Uterus (tissue), 4 donors: ENCODE data around the gene RANBP9. TPM values are rescaled to one million over a fixed set of nuclear protein-coding genes. Genes with fewer than 3 reads are reported as not detected.

Experiments used
- DNase-seq, 2 donors: peaks; one replicate each; pipeline ENCODE4 v3.0.0-alpha.2; 2019 to 2020
- H3K27ac ChIP-seq, 2 donors: fragments of 200-600 bp; sonication (generic); 1 replicate in 1 of 2; 2 replicates in 1 of 2; pipeline ENCODE4 v1.5.1; 2016 to 2018
- H3K27me3 ChIP-seq, 2 donors: fragments of 200-600 bp; sonication (generic); one replicate each; pipeline ENCODE4 v1.5.1; 2018 to 2019; ENCODE audit warnings: control low read depth in 1 of 2
- H3K36me3 ChIP-seq, 2 donors: fragments of 200-600 bp; sonication (generic); one replicate each; pipeline ENCODE4 v1.5.1; 2019; ENCODE audit warnings: control low read depth in 1 of 2
- H3K4me1 ChIP-seq, 2 donors: fragments of 200-600 bp; sonication (generic); one replicate each; pipeline ENCODE4 v1.5.1; 2018 to 2019; ENCODE audit warnings: control low read depth in 1 of 2
- H3K4me3 ChIP-seq, 2 donors: fragments of 200-600 bp; sonication (generic); 1 replicate in 1 of 2; 2 replicates in 1 of 2; pipeline ENCODE4 v1.5.1; 2018 to 2019; ENCODE audit warnings: mild to moderate bottlenecking in 1 of 2
- H3K9me3 ChIP-seq, 2 donors: fragments of 200-600 bp; sonication (generic); one replicate each; pipeline ENCODE4 v1.5.1; 2019; ENCODE audit warnings: control low read depth in 1 of 2
- POLR2A ChIP-seq, 2 donors: fragments of 450-650 bp; IDR thresholded peaks; one replicate each; pipeline ENCODE4 v1.6.1; 2016; ENCODE audit warnings: antibody characterized with exemption in 2 of 2, mild to moderate bottlenecking in 1 of 2, moderate library complexity in 1 of 2
- intact Hi-C: fragments of 100-400 bp; cut with DNase I; formaldehyde crosslinking; loops from one replicate; pipeline ENCODE4 v1.15.1; 2023; ENCODE audit warnings: low total_unique reads
- total RNA-seq, 4 donors: library from RNA; depleted of rRNA in 3 of 4; stranded (reverse); fragments of >200 nt in 3 of 4; gene quantifications; one replicate each; pipeline versions ENCODE4 v1.1.0 to v1.2.4, GENCODE V29; 2014 to 2023
- TF ChIP-seq, protein P1 (sequence below), 4 experiments: fragments of 200-600 bp in 2 of 4; fragments of 450-650 bp in 2 of 4; sonication (generic) in 2 of 4; IDR thresholded peaks; one replicate each; pipeline ENCODE4 v1.5.1; 2016 to 2019; ENCODE audit warnings: antibody characterized with exemption in 4 of 4, mild to moderate bottlenecking in 2 of 4, moderate library complexity in 1 of 4
- donor health status: DM: yes; HTN: yes; CAD: no.

Gene RANBP9
- total RNA-seq, 4 donors from 2014 or later, result 22.6 to 49.0 (median 40.9) TPM

DNA sequence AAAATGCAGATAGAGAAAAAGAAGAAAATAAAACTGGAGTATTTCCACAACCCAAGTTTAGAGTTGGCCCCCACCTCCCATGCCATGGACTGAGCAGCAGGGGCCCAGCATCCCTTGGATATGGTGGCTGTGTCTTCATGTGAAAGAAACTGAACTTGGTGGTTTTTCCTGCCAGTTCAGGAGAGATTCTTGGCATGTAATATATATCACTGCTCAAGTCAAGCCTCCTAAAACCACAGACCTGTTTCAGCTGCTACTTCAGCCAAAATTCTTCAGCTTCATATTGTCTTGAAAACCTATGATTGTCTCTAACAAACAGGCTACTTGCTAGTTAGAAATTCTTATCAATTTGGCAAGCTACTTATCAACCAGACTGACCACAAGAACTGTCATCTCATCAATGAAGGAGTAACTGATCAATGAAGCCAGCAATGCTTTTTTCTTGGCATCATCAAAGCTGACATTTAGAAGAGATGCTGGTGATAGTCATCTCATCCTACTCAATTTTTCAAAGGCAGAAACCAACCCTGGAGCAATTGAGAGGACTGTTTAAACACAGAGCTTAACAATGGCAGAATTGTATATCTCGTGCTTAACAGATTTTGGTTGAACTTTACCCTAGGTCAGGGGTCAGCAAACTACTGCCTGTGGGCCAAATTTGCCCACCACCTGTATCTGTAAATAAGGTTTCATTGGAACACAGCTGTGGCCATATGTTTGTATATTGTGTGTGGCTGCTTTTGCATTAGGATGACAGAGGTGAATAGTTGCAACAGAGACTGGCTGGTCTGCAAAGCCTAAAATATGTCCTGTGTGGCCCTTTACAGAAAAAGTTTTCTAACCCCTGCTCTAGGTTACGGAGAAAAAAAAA is 106.9 kb downstream of the RANBP9 start:
- H3K9me3 ChIP-seq, result no peaks in the 10 kb centered on the region
- H3K27ac ChIP-seq, result no peak overlapping the region
- no peaks in the 10 kb centered on the region for H3K36me3 ChIP-seq
- no peak overlapping the region for H3K4me3 ChIP-seq
- H3K27me3 ChIP-seq, result no peaks in the 10 kb centered on the region
- TF ChIP-seq, protein P1, sequence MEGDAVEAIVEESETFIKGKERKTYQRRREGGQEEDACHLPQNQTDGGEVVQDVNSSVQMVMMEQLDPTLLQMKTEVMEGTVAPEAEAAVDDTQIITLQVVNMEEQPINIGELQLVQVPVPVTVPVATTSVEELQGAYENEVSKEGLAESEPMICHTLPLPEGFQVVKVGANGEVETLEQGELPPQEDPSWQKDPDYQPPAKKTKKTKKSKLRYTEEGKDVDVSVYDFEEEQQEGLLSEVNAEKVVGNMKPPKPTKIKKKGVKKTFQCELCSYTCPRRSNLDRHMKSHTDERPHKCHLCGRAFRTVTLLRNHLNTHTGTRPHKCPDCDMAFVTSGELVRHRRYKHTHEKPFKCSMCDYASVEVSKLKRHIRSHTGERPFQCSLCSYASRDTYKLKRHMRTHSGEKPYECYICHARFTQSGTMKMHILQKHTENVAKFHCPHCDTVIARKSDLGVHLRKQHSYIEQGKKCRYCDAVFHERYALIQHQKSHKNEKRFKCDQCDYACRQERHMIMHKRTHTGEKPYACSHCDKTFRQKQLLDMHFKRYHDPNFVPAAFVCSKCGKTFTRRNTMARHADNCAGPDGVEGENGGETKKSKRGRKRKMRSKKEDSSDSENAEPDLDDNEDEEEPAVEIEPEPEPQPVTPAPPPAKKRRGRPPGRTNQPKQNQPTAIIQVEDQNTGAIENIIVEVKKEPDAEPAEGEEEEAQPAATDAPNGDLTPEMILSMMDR (IDR thresholded peaks at IDR 0.05), result no peak
- no peak for TF ChIP-seq POLR2A (IDR thresholded peaks at IDR 0.05)
- H3K4me1 ChIP-seq, result no peaks in the 10 kb centered on the region
- no peak for DNase-seq
- intact Hi-C loops, result no loop called here

DNA sequence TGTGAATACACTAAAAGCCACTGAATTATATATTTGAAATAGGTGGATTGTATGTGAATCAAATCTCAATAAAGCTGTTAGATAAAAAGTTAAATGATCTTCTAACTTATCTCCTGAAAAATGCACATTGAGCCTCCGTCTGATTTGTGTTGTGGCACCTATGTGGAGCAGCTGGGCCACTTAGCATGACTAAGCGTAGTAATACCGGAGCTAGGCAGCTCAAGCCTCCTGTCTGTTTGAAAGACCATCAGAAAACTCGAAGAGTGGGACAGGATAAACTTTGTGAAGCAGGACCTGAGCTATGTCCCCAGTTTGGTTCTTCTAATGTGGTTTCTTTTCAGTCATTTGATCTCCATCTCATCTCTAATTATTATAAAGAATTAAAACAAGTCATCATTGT is 107.5 kb downstream of the RANBP9 start:
- intact Hi-C loops, result no loop called here
- H3K27ac ChIP-seq, result no peak overlapping the region
- no peak overlapping the region for H3K4me3 ChIP-seq
- no peaks in the 10 kb centered on the region for H3K9me3 ChIP-seq
- DNase-seq, result no peak
- no peak for TF ChIP-seq POLR2A (IDR thresholded peaks at IDR 0.05)
- TF ChIP-seq, protein P1 (IDR thresholded peaks at IDR 0.05), result no peak
- H3K4me1 ChIP-seq, result no peaks in the 10 kb centered on the region
- no peaks in the 10 kb centered on the region for H3K36me3 ChIP-seq
- H3K27me3 ChIP-seq, result no peaks in the 10 kb centered on the region

DNA sequence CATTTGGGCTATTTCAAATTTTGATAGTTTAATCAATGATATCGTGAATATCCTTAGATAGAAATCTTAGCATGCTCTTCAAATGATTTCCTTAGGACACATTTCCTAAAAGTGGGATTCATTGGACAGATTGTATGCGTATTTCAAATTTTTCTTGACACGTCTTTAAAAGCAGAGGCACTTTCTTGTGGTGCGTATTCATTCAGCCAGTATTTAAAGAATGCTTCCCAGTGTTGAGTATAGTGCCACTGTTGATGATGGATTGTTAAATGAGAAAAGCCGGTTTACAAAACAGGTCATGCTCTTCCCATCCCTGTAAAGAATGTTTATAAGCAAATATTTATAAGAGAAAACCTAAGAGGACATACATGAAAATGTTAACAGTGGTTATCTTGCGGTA is 111.6 kb downstream of the RANBP9 start:
- no peaks in the 10 kb centered on the region for H3K36me3 ChIP-seq
- DNase-seq, result no peak
- TF ChIP-seq POLR2A (IDR thresholded peaks at IDR 0.05), result no peak
- TF ChIP-seq, protein P1 (IDR thresholded peaks at IDR 0.05), result no peak

DNA sequence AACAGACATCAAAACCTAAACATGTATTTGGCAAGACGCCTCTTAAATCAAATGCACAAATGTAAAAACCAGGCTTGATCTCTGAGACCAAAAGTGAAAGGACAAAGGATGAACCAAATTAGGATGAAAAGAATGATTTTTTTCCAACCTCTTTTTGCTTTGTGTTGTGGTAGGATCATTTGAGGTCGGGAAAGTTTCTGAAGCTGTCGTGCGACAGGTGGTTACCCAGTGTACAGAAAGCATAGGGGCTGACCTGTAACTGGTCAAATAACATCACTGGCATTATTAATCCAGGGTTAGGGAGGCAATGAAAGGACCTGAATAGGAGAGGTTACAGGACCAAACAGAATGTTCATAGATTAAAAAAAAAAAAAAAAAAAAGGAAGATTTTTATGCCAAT is 114.6 kb downstream of the RANBP9 start:
- Histone ChIP-seq H3K27me3 (no peaks in the 10 kb centered on the region), H3K4me3 (no peak overlapping the region), H3K36me3 (no peaks in the 10 kb centered on the region), H3K27ac (no peak overlapping the region), H3K9me3 (no peaks in the 10 kb centered on the region), H3K4me1 (no peaks in the 10 kb centered on the region)
- intact Hi-C loops, result no loop called here
- no peak for DNase-seq
- TF ChIP-seq, protein P1 (IDR thresholded peaks at IDR 0.05), result no peak
- no peak for TF ChIP-seq POLR2A (IDR thresholded peaks at IDR 0.05)

More for the DNA sequence above, 111.6 kb downstream of the RANBP9 start:
- intact Hi-C loops, result no loop called here
- no peaks in the 10 kb centered on the region for H3K27me3 ChIP-seq
- H3K27ac ChIP-seq, result no peak overlapping the region
- H3K9me3 ChIP-seq, result no peaks in the 10 kb centered on the region
- no peak overlapping the region for H3K4me3 ChIP-seq
- H3K4me1 ChIP-seq, result no peaks in the 10 kb centered on the region

DNA sequence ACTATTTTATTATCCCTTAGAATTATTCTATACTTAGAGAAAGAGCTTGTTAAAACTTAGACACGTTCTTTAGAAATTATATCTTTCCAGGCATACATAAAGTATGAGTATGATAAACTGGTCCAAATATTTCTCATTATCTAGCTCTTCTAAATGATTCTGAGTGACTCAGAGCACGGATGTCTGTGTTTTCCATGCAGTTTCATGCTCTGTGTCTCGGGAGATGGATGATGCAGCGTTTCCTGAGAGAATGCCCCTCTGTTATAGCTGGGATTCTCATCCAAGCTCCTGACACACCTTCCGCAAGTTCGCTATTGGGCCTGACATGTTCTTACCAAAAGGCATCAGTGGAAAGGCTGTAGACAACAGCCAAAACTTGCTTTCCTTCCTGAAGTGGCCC is 117.9 kb downstream of the RANBP9 start:
- TF ChIP-seq, protein P1 (IDR thresholded peaks at IDR 0.05), result no peak
- TF ChIP-seq POLR2A (IDR thresholded peaks at IDR 0.05), result no peak
- Histone ChIP-seq H3K4me1 (no peaks in the 10 kb centered on the region), H3K36me3 (no peaks in the 10 kb centered on the region), H3K4me3 (no peak overlapping the region), H3K27ac (no peak overlapping the region), H3K9me3 (no peaks in the 10 kb centered on the region), H3K27me3 (no peaks in the 10 kb centered on the region)
- DNase-seq, result no peak
- intact Hi-C loops, result no loop called here
